Measurements from ENCODE around the gene KCNIP2. TPM values are rescaled to one million over a fixed set of nuclear protein-coding genes. Genes with fewer than 3 reads are reported as not detected.

The KCNIP2 gene
- total RNA-seq, 1 experiment from 2014 or later = 4.3 TPM

DNA sequence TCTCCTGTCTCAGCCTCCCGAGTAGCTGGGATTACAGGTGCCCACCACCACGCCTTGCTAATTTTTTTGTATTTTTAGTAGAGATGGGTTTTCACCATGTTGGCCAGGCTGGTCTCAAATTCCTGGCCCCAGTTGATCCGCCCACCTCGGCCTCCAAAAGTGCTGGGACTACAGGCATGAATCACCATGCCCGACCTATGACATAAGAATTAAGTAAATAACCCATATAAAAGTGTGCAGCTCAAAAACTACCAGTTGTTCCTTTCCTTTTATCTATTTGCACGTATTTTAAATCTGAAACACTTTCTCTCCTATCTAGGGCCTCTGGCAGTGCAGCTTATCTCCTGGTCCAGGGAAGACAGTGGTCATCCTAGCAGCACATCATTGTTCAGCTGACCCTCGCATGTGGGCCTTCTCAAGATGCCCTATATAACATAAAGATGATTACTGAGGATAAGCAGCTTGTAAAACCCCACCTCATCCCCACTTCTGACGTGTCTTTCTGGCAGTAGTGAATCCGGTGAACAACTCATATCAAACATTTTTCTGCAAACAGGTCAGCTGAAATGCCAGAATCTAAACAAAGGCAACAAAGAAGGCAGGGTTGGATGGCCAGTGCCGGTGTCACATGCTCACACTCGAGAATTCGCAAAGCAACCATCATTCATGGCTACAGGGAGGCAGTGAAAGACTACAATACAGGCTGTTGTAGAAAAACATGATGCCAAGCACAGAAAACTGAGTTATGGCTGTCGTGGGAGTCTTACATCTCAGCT, 36.0 kb upstream of the KCNIP2 start:
- BruUV-seq (replicated peaks) = TSS peak; percentile 36
- Histone ChIP-seq H3K9me3 (ENCODE audit: control insufficient read depth, insufficient read depth, low read depth, low read length) (no peaks in the 10 kb centered on the region), H3K27ac (ENCODE audit: low read length) (no peak overlapping the region), H3K4me3 (ENCODE audit: low read depth in 2 of 2, low read length in 2 of 2) (no peak overlapping the region), H3K27me3 (ENCODE audit: control insufficient read depth, insufficient read depth, low read length) (no peaks in the 10 kb centered on the region), H3K36me3 (ENCODE audit: control insufficient read depth, insufficient read depth, low read length) (no peaks in the 10 kb centered on the region), H3K4me1 (ENCODE audit: control insufficient read depth, insufficient read depth, low read length) (no peaks in the 10 kb centered on the region)
- TF ChIP-seq, protein P1, sequence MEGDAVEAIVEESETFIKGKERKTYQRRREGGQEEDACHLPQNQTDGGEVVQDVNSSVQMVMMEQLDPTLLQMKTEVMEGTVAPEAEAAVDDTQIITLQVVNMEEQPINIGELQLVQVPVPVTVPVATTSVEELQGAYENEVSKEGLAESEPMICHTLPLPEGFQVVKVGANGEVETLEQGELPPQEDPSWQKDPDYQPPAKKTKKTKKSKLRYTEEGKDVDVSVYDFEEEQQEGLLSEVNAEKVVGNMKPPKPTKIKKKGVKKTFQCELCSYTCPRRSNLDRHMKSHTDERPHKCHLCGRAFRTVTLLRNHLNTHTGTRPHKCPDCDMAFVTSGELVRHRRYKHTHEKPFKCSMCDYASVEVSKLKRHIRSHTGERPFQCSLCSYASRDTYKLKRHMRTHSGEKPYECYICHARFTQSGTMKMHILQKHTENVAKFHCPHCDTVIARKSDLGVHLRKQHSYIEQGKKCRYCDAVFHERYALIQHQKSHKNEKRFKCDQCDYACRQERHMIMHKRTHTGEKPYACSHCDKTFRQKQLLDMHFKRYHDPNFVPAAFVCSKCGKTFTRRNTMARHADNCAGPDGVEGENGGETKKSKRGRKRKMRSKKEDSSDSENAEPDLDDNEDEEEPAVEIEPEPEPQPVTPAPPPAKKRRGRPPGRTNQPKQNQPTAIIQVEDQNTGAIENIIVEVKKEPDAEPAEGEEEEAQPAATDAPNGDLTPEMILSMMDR (IDR thresholded peaks at IDR 0.05) = no peak
- TF ChIP-seq POLR2AphosphoS5 (IDR thresholded peaks at IDR 0.05; ENCODE audit: low read depth, low read length) = no peak
- no peak for TF ChIP-seq TCF7L2 (IDR thresholded peaks at IDR 0.05; ENCODE audit: low read depth, low read length)
- TF ChIP-seq SIN3A (IDR thresholded peaks at IDR 0.05; ENCODE audit: borderline replicate concordance, insufficient read depth, low read depth, low read length) = no peak
- TF ChIP-seq, protein P2, sequence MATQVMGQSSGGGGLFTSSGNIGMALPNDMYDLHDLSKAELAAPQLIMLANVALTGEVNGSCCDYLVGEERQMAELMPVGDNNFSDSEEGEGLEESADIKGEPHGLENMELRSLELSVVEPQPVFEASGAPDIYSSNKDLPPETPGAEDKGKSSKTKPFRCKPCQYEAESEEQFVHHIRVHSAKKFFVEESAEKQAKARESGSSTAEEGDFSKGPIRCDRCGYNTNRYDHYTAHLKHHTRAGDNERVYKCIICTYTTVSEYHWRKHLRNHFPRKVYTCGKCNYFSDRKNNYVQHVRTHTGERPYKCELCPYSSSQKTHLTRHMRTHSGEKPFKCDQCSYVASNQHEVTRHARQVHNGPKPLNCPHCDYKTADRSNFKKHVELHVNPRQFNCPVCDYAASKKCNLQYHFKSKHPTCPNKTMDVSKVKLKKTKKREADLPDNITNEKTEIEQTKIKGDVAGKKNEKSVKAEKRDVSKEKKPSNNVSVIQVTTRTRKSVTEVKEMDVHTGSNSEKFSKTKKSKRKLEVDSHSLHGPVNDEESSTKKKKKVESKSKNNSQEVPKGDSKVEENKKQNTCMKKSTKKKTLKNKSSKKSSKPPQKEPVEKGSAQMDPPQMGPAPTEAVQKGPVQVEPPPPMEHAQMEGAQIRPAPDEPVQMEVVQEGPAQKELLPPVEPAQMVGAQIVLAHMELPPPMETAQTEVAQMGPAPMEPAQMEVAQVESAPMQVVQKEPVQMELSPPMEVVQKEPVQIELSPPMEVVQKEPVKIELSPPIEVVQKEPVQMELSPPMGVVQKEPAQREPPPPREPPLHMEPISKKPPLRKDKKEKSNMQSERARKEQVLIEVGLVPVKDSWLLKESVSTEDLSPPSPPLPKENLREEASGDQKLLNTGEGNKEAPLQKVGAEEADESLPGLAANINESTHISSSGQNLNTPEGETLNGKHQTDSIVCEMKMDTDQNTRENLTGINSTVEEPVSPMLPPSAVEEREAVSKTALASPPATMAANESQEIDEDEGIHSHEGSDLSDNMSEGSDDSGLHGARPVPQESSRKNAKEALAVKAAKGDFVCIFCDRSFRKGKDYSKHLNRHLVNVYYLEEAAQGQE (IDR thresholded peaks at IDR 0.05; ENCODE audit: insufficient read depth in 1 of 2, low read depth in 2 of 2, low read length in 1 of 2) = no peak
- POLR2A ChIA-PET = interaction anchor here (0.5 kb wide), 1 partner anchor 194 kb away, joined by 3 read pairs; no protein-coding TSS in a partner anchor
- DNase-seq (ENCODE audit: low read depth, low spot score) = no peak
- in situ Hi-C loops (cut with HindIII; ENCODE audit: low pct_unique_long_range_greater_than_20kb, low sequenced_read_pairs) = no loop called here
- intact Hi-C loops (cut with micrococcal nuclease; ENCODE audit: unreplicated experiment) = no loop called here
- CTCF ChIA-PET = no interaction called here
- ATAC-seq = peak; percentile 64; the same call in 1 of the 2 replicates

DNA sequence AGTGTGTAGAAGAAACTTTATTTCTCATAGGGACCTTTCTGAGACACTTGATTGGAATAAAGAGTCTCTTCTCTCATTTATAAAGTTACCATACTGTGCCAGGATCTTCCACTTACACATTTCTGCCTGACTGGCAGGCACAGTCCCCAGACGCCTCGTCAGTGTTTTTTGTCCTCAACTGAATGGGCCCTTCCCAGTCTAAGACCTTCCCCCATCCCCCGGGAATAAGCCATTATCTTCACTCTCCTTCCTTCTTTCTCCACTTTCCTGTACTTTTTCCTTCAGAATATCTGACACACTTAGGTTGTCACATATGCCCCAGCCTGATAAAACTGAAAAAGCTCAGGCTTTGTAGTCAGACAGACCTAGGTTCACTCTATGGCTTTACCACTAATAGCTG, 35.3 kb upstream of the KCNIP2 start:
- ATAC-seq = no peak
- TF ChIP-seq TCF7L2 (IDR thresholded peaks at IDR 0.05; ENCODE audit: low read depth, low read length) (no peak), POLR2AphosphoS5 (IDR thresholded peaks at IDR 0.05; ENCODE audit: low read depth, low read length) (no peak), SIN3A (IDR thresholded peaks at IDR 0.05; ENCODE audit: borderline replicate concordance, insufficient read depth, low read depth, low read length) (no peak)
- TF ChIP-seq, protein P2 (IDR thresholded peaks at IDR 0.05; ENCODE audit: insufficient read depth in 1 of 2, low read depth in 2 of 2, low read length in 1 of 2) = no peak
- TF ChIP-seq, protein P1 (IDR thresholded peaks at IDR 0.05) = no peak
- no peak for DNase-seq (ENCODE audit: low read depth, low spot score)
- H3K27me3 ChIP-seq (ENCODE audit: control insufficient read depth, insufficient read depth, low read length) = no peaks in the 10 kb centered on the region
- BruUV-seq (replicated peaks) = no TSS peak
- H3K27ac ChIP-seq (ENCODE audit: low read length) = no peak overlapping the region
- H3K36me3 ChIP-seq (ENCODE audit: control insufficient read depth, insufficient read depth, low read length) = no peaks in the 10 kb centered on the region
- CTCF ChIA-PET = interaction anchor here (0.7 kb wide), 1 partner anchor 37 kb away, joined by 3 read pairs; no protein-coding TSS in a partner anchor
- no peaks in the 10 kb centered on the region for H3K9me3 ChIP-seq (ENCODE audit: control insufficient read depth, insufficient read depth, low read depth, low read length)
- POLR2A ChIA-PET = no interaction called here
- in situ Hi-C loops (cut with HindIII; ENCODE audit: low pct_unique_long_range_greater_than_20kb, low sequenced_read_pairs) = no loop called here
- intact Hi-C loops (cut with micrococcal nuclease; ENCODE audit: unreplicated experiment) = no loop called here
- no peak overlapping the region for H3K4me3 ChIP-seq (ENCODE audit: low read depth in 2 of 2, low read length in 2 of 2)
- H3K4me1 ChIP-seq (ENCODE audit: control insufficient read depth, insufficient read depth, low read length) = no peaks in the 10 kb centered on the region

Measured in Panc1 (cell line).